Esophagus muscularis mucosa (tissue), 3 donors: Measurements from ENCODE around the gene SLC25A1.

ENCODE experiments used
- CTCF ChIP-seq, 3 experiments: fragments of 200-600 bp in 2 of 3; fragments of 450-650 bp in 1 of 3; sonication (generic) in 2 of 3; IDR thresholded peaks; one replicate each; pipeline ENCODE4 v1.5.1; 2017 to 2019; ENCODE audit warnings: antibody characterized with exemption in 3 of 3, mild to moderate bottlenecking in 2 of 3, moderate library complexity in 1 of 3
- EP300 ChIP-seq: sonication (generic); formaldehyde crosslinking; IDR thresholded peaks from one replicate; pipeline ENCODE4 v1.6.1; 2017; ENCODE audit warnings: antibody characterized with exemption

GRCh38 chr22:19169002-19169946 lies 9.3 kb downstream of the SLC25A1 start:
- TF ChIP-seq CTCF (IDR thresholded peaks at IDR 0.05) (no peak), EP300 (no peak)
